ENCODE results near the gene NID1. TPM values are rescaled to one million over a fixed set of nuclear protein-coding genes. Genes with fewer than 3 reads are reported as not detected.
"Not testable (repeated sequence)": the region's sequence is repeated elsewhere in the genome, so short reads cannot be mapped to it uniquely, and the experiment has no call there.

NID1 gene
- total RNA-seq, 1 donor from 2014 or later = 51.2 TPM

GRCh38 chr1:236099355-236099974 lies 34.6 kb upstream of the NID1 start:
- ATAC-seq (ENCODE audit: poor library complexity) (no peak), DNase-seq (no peak)
- intact Hi-C loops (cut with DNase I) = no loop called here

- intact Hi-C loops (cut with DNase I) = no loop called here
- no peak for ATAC-seq (ENCODE audit: poor library complexity)
- no peak for DNase-seq
Measured at GRCh38 chr1:236098267-236098666, 33.4 kb upstream of the NID1 start.

- peak; percentile 62 for DNase-seq
- peak; percentile 20 for ATAC-seq (ENCODE audit: poor library complexity)
- intact Hi-C loops (cut with DNase I) = not testable (repeated sequence)
Measured at GRCh38 chr1:236096660-236097482, 32.0 kb upstream of the NID1 start.

DNA sequence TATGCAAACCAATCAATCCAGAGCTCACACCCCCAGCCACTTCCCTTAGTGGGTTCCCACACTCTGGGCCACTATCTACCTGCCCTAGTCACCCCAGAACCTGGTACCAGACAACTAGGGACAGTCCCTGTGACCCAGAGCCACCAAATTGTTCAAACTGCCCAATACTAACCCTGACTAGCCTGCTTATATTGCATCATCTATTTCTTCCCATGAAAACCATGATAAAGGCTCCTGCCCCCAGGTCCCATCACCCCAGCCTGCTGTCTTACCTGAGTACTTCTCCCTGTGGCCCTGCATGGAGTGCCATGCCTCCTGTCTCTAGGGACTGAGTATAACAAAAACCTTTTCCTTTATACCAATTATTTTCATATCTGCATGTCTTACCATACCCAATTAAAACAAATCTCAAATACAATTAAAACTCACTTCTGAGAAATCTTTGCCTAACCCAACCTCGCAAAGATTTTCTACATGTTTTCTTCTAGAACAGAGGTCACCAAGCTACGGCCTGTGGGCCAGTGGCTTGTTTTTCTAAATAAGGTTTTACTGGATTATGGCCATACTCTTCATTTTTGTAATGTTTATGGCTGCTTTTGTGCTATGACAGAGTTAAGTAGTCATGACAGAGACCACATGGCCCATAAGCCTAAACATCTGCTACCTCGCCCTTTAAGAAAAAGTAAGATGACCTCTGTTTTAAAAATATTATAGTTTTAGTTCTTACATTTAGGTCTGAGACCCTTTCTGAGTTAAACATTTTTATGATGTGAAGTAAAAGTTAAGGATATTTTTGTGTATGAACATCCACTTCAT lies 31.0 kb upstream of the NID1 start:
- intact Hi-C loops (cut with DNase I) = no loop called here
- DNase-seq (no peak), ATAC-seq (ENCODE audit: poor library complexity) (no peak)

DNA sequence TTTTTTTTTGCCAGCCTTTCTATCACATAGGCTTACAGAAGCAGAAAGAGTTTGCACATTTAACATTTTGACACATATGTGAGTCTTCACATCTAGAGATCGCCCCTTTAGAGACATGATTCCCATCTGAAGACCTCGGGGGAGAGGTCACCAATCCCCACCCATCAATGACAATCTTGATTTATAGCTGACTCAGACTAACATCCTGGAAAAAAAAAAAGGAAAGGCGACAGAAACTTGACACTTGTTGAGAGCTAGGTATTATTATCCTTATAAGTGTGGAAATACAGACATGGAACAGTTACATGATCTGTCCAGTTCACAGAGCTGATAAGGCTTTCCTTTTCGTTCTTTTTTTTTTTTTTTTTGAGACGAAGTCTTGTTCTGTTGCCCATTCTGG lies 28.0 kb upstream of the NID1 start:
- no peak for DNase-seq
- intact Hi-C loops (cut with DNase I) = no loop called here
- no peak for ATAC-seq (ENCODE audit: poor library complexity)

GRCh38 chr1:236091933-236092318 lies 27.0 kb upstream of the NID1 start:
- DNase-seq (no peak), ATAC-seq (ENCODE audit: poor library complexity) (no peak)
- intact Hi-C loops (cut with DNase I) = no loop called here

- ATAC-seq (ENCODE audit: poor library complexity) (no peak), DNase-seq (no peak)
- intact Hi-C loops (cut with DNase I) = no loop called here
Measured at GRCh38 chr1:236090741-236091147, 25.9 kb upstream of the NID1 start.

DNA sequence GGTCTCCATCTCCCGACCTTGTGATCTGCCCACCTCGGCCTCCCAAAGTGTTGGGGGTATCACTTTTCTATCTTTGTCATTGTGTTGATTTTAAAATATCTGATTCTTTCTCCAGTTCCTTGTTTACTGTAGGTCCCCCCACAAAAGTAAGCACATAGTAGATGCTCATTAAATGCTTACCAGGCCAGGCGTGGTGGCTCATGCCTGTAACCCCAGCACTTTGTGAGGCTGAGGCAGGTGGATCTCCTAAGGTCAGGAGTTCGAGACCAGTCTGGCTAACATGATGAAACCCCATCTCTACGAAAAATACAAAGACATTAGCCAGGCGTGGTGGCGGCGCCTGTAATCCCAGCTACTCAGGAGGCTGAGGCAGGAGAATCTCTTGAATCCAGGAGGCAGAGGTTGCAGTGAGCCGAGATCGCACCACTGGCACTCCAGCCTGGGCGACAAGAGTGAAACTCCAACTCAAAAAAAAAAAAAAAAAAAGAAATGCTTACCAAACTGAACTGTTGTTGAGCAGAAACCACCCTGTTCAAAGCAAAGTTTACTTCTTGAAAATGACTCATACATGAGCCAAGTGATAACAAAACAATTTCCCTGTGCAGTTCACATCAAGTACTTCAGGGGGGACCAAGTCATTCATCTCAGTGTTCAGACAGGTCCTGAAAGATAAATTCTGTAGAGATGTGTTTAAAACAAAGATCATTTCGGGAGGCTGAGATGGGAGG lies 24.3 kb upstream of the NID1 start:
- DNase-seq (no peak), ATAC-seq (ENCODE audit: poor library complexity) (no peak)
- intact Hi-C loops (cut with DNase I) = no loop called here

DNA sequence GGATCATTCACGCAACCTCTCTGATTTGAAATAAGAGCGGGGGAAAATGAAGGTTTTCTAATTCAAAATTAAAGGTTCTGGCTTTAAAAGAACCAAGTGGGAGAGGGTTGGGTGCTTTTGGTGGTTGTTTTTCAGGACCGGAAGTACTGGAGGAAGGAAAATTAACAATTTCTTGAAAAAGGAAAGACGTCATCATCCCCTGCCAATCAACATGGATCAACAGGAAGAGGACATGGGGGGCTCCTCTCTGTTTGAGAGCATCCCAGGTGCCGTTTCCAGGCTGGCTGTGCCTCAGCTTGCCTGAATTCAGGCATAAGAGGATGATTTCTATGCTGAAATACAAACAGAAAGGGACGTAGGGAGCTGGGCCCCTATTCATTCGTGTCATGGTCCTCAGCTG lies 21.6 kb upstream of the NID1 start:
- ATAC-seq (ENCODE audit: poor library complexity) (no peak), DNase-seq (no peak)
- intact Hi-C loops (cut with DNase I) = no loop called here

DNA sequence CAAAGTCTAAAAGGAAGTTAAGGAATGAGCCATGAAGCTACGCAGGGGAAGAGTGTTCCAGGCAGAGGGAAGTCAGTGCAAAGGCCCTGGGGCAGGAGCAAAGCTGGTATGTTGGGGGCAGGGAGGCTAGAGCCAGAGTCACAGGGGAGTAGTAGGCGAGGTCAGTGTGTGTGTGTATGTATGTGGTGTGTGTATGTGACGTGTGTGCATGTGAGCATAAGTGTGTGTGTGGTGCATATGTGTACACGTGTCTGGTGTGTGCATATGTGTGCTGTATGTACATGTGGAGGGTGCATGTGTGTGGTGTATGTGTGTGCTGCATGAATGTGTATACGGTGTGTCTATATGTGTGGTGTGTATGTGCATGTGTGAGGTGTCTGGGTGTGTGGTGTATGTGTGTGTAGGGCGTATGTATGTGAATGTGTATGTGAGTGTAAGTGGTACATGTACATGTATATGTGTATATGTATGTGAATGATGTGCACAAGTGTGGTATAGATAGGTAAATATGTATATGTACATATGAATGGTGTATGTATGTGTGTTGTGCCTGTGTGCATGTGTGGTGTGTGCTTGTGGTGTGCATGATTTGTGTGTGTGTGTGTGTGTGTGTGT lies 20.8 kb upstream of the NID1 start:
- ATAC-seq (ENCODE audit: poor library complexity) = no peak
- intact Hi-C loops (cut with DNase I) = no loop called here
- DNase-seq = no peak

DNA sequence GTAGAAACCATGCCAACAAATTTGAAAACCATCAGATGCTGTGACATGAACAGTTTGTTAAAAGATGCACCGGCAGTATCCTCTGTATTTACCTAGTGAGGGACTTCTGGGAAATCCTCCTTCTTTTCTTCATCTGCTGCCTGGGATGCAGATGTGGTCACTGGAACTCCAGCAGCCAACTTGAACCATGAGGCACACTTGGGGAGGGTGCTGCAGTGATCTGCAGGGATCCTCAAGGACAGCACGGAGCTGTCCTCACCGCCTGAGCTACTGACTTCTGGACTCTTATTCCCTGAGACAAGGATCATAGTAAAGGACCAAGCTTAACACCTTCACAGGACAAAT lies 19.5 kb upstream of the NID1 start:
- intact Hi-C loops (cut with DNase I) = no loop called here
- ATAC-seq (ENCODE audit: poor library complexity) = no peak
- no peak for DNase-seq

GRCh38 chr1:236083650-236084385 lies 18.9 kb upstream of the NID1 start:
- no peak for ATAC-seq (ENCODE audit: poor library complexity)
- intact Hi-C loops (cut with DNase I) = no loop called here
- DNase-seq = no peak

DNA sequence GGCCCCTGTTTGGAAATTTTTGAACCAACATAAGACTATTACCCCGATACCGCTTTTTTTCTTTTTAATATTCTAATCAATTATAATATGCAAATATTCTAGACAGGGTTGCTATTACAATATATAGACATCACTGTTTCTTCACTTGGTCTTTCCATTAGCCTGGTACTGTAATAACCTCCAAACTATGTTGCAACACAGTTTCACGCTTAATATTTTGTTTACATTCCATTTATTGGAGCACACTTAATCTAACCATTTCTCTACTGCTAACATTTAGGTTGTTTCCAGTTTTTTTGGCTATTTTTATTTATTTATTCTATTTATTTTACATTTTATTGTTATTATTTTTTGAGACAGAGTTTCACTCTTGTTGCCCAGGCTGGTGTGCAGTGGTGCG lies 17.6 kb upstream of the NID1 start:
- ATAC-seq (ENCODE audit: poor library complexity) (no peak), DNase-seq (no peak)
- intact Hi-C loops (cut with DNase I) = no loop called here

- DNase-seq = no peak
Measured at GRCh38 chr1:236081546-236082227, 16.8 kb upstream of the NID1 start.

DNA sequence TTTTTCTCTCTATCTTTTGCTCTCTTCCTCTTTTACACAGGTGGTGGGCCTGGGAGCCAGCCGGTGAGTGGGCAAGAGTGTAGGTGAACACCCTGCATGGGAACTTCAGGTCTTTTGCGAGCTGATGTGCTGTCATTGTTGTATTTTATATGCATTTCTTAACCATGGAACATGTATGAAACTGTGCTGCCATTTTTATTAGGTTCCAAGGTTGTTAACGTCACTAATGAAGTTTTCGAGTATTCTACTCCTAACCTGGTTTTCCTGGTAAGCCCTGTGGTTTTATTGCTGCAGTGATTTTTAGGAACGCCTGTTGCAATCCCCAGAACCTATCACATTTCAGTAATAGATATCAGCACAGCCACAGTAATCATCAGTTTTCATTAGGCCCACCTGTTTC lies 14.8 kb upstream of the NID1 start:
- intact Hi-C loops (cut with DNase I) = no loop called here
- ATAC-seq (ENCODE audit: poor library complexity) (no peak), DNase-seq (no peak)

More at GRCh38 chr1:236081546-236082227, 16.8 kb upstream of the NID1 start:
- intact Hi-C loops (cut with DNase I) = no loop called here
- ATAC-seq (ENCODE audit: poor library complexity) = no peak

- intact Hi-C loops (cut with DNase I) = no loop called here
- DNase-seq (no peak), ATAC-seq (ENCODE audit: poor library complexity) (no peak)
Measured at GRCh38 chr1:236078993-236079392, 14.1 kb upstream of the NID1 start.

GRCh38 chr1:236078077-236078476 lies 13.2 kb upstream of the NID1 start:
- intact Hi-C loops (cut with DNase I); ATAC-seq (ENCODE audit: poor library complexity); DNase-seq: not testable (repeated sequence)

- DNase-seq (no peak), ATAC-seq (ENCODE audit: poor library complexity) (no peak)
- intact Hi-C loops (cut with DNase I) = no loop called here
Measured at GRCh38 chr1:236075848-236076247, 11.0 kb upstream of the NID1 start.
